HG03139 (cell line): Measurements from ENCODE around the gene ZDHHC14.
"Not testable (repeated sequence)": the region's sequence is repeated elsewhere in the genome, so short reads cannot be mapped to it uniquely, and the experiment has no call there.

ENCODE experiments used
- ATAC-seq: cut with Tn5 transposase; IDR thresholded peaks from one replicate; pipeline ENCODE4 v1.9.1; 2021; ENCODE audit not compliant: unreplicated experiment

Gene ZDHHC14

GRCh38 chr6:157380458-157380778, 572 bp upstream of the ZDHHC14 start:
- peak; percentile 1 for ATAC-seq

GRCh38 chr6:157381631-157382621, 936 bp downstream of the ZDHHC14 start:
- ATAC-seq = peak; percentile 27

- ATAC-seq = no peak
These were observed 1.8 kb downstream of the ZDHHC14 start for GRCh38 chr6:157382821-157383220.

- ATAC-seq = no peak
These were observed 2.5 kb downstream of the ZDHHC14 start for GRCh38 chr6:157383471-157383870.

- not testable (repeated sequence) for ATAC-seq
These were observed 4.0 kb downstream of the ZDHHC14 start for GRCh38 chr6:157384962-157385361.

- no peak for ATAC-seq
These were observed 4.5 kb downstream of the ZDHHC14 start for GRCh38 chr6:157385482-157385881.

GRCh38 chr6:157386023-157386422, 5.0 kb downstream of the ZDHHC14 start:
- ATAC-seq = no peak

- ATAC-seq = no peak
These were observed 5.5 kb downstream of the ZDHHC14 start for GRCh38 chr6:157386454-157386853.

GRCh38 chr6:157388924-157389323, 7.9 kb downstream of the ZDHHC14 start:
- no peak for ATAC-seq

GRCh38 chr6:157390273-157391060, 9.5 kb downstream of the ZDHHC14 start:
- no peak for ATAC-seq

GRCh38 chr6:157392927-157393668, 12.1 kb downstream of the ZDHHC14 start:
- ATAC-seq = no peak

- no peak for ATAC-seq
These were observed 12.8 kb downstream of the ZDHHC14 start for GRCh38 chr6:157393669-157394327.

- not testable (repeated sequence) for ATAC-seq
These were observed 14.2 kb downstream of the ZDHHC14 start for GRCh38 chr6:157395199-157395598.

GRCh38 chr6:157396026-157396425, 15.0 kb downstream of the ZDHHC14 start:
- ATAC-seq = no peak

GRCh38 chr6:157397660-157398059, 16.7 kb downstream of the ZDHHC14 start:
- no peak for ATAC-seq

- ATAC-seq = no peak
These were observed 17.2 kb downstream of the ZDHHC14 start for GRCh38 chr6:157398151-157398550.

- no peak for ATAC-seq
These were observed 19.7 kb downstream of the ZDHHC14 start for GRCh38 chr6:157400676-157401075.

- ATAC-seq = no peak
These were observed 20.8 kb downstream of the ZDHHC14 start for GRCh38 chr6:157401734-157402338.

GRCh38 chr6:157402996-157403685, 22.2 kb downstream of the ZDHHC14 start:
- no peak for ATAC-seq

GRCh38 chr6:157403686-157404051, 22.7 kb downstream of the ZDHHC14 start:
- no peak for ATAC-seq
